H54 (cell line): ENCODE measurements around the gene INSIG1.

Experiments
- DNase-seq: peaks from one replicate; pipeline ENCODE4 v3.0.0; 2011; ENCODE audit warnings: low spot score, mixed read lengths; ENCODE audit not compliant: insufficient read length
- FAIRE-seq: peaks from 3 replicates; lab custom pipeline; 2011; peaks lifted over from hg19 to GRCh38; lab: Jason Lieb, UNC
- POLR2A ChIP-seq: IDR thresholded peaks from 2 replicates; pipeline ENCODE4 v1.6.1; 2011; ENCODE audit warnings: low read depth, mild to moderate bottlenecking, low read length

Gene INSIG1

GRCh38 chr7:155297517-155298287 lies at the start of gene INSIG1:
INSIG1 (plus strand) TSS chr7:155297878; CDS start chr7:155298286, 408 bp downstream.
- FAIRE-seq = no peak
- DNase-seq = peak; percentile 89
- peak; percentile 82 for TF ChIP-seq POLR2A

GRCh38 chr7:155248366-155248756 lies 49.3 kb upstream of the INSIG1 start:
- DNase-seq (no peak), FAIRE-seq (no peak)
- no peak for TF ChIP-seq POLR2A

- DNase-seq (no peak), FAIRE-seq (no peak)
- no peak for TF ChIP-seq POLR2A
These were observed 45.8 kb upstream of the INSIG1 start for GRCh38 chr7:155251831-155252230.

- FAIRE-seq = no peak
- no peak for DNase-seq
- no peak for TF ChIP-seq POLR2A
These were observed 45.2 kb upstream of the INSIG1 start for GRCh38 chr7:155252444-155252887.

- DNase-seq (no peak), FAIRE-seq (no peak)
- no peak for TF ChIP-seq POLR2A
These were observed 44.7 kb upstream of the INSIG1 start for GRCh38 chr7:155252892-155253501.

GRCh38 chr7:155254018-155254417 lies 43.7 kb upstream of the INSIG1 start:
- no peak for TF ChIP-seq POLR2A
- DNase-seq (no peak), FAIRE-seq (no peak)

GRCh38 chr7:155255071-155255470 lies 42.6 kb upstream of the INSIG1 start:
- TF ChIP-seq POLR2A = no peak

GRCh38 chr7:155255621-155256020 lies 42.1 kb upstream of the INSIG1 start:
- DNase-seq (no peak), FAIRE-seq (no peak)
- TF ChIP-seq POLR2A = no peak

More at GRCh38 chr7:155255071-155255470, 42.6 kb upstream of the INSIG1 start:
- FAIRE-seq (no peak), DNase-seq (no peak)

- no peak for TF ChIP-seq POLR2A
- DNase-seq (no peak), FAIRE-seq (no peak)
These were observed 41.5 kb upstream of the INSIG1 start for GRCh38 chr7:155256081-155256760.

GRCh38 chr7:155256761-155257481 lies 40.8 kb upstream of the INSIG1 start:
- no peak for DNase-seq
- no peak for FAIRE-seq
- TF ChIP-seq POLR2A = no peak

GRCh38 chr7:155257482-155258225 lies 40.0 kb upstream of the INSIG1 start:
- TF ChIP-seq POLR2A = no peak
- FAIRE-seq (no peak), DNase-seq (no peak)

GRCh38 chr7:155258226-155258560 lies 39.5 kb upstream of the INSIG1 start:
- FAIRE-seq (peak; percentile 43), DNase-seq (peak; percentile 86)
- TF ChIP-seq POLR2A = no peak
